ENCODE data around the gene KCNMB1.

DNA sequence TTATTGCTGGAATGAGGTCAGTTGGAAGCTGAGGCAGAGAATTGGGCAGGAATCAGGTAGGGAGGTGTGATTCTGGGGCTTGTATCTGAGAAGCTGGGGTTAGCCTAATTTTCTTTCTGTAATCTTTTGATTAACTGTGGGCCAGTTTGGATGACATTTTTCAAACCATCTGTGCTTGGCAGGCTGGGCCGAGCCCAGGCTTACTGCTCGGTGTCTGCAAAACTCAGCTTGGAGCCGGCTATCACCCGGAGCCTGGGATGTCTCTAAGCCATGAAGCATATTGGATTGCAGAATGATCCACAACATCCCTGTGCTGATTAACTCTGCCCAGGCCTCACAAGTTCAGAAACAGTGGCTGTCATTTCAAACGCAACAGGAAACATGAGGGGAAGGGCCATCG, 26.5 kb downstream of the KCNMB1 start:
- no peak for TF ChIP-seq YY1 (IDR thresholded peaks at IDR 0.05; ENCODE audit: insufficient read depth, insufficient read length)
- no peak for TF ChIP-seq SUZ12 (IDR thresholded peaks at IDR 0.05; ENCODE audit: extremely low read depth, insufficient read depth, insufficient read length)

Data from NT2/D1 (cell line).